Activated T-helper 17 cell treated with anti-CD3 and anti-CD28 coated beads, Interleukin-2, amount 50 U/mL, for 72 hours (primary cell): ENCODE measurements around the gene RBP3. TPM values are rescaled to one million over a fixed set of nuclear protein-coding genes. Genes with fewer than 3 reads are reported as not detected.
"Not testable (repeated sequence)": the region's sequence is repeated elsewhere in the genome, so short reads cannot be mapped to it uniquely, and the experiment has no call there.

Source experiments
- ATAC-seq: fragments of 150-1000 bp; cut with Tn5 transposase; replicated peaks from 2 replicates; pipeline ENCODE4 v1.10.0; 2021; ENCODE audit warnings: mild to moderate bottlenecking, moderate library complexity
- H3K27ac Mint-ChIP-seq: one replicate; pipeline ENCODE4 v1.8.0; 2022; ENCODE audit warnings: mixed read lengths
- H3K27me3 Mint-ChIP-seq: one replicate; pipeline ENCODE4 v1.8.0; 2022; ENCODE audit warnings: mixed read lengths
- H3K36me3 Mint-ChIP-seq: one replicate; pipeline ENCODE4 v1.8.0; 2022; ENCODE audit warnings: low read depth, mild to moderate bottlenecking, mixed read lengths
- H3K4me1 Mint-ChIP-seq: one replicate; pipeline ENCODE4 v1.8.0; 2022; ENCODE audit warnings: mixed read lengths
- H3K4me3 Mint-ChIP-seq: one replicate; pipeline ENCODE4 v1.8.0; 2022; ENCODE audit warnings: mild to moderate bottlenecking, mixed read lengths
- H3K9me3 Mint-ChIP-seq: one replicate; pipeline ENCODE4 v1.8.0; 2022; ENCODE audit warnings: mixed read lengths
- total RNA-seq, 2 donors: library from RNA; stranded (reverse); gene quantifications; one replicate each; pipeline ENCODE4 v1.2.3, GENCODE V29; 2022

Gene RBP3
- total RNA-seq, 2 donors from 2014 or later, result not detected

DNA sequence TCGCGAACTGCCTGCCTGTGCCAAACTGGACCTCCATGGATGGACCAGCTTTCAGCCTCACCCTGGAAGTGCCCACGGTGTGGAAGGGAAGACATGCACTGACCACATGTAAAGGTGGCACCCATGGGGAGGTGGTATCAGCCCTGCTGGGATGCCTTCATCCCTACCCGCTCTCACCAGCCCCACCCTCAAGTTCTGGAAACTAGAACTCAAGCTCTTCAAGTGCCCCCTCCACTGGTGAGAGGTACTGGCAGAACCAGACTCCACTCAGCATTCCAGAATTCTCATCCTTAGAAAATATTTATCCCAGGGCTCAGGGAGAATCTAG, 30.0 kb downstream of the RBP3 start:
- Mint-ChIP-seq H3K27me3 (peaks cover 64% of the 10 kb centered on the region), H3K4me1 (peaks cover 6% of the 10 kb centered on the region), H3K4me3 (no peak overlapping the region), H3K9me3 (no peaks in the 10 kb centered on the region), H3K36me3 (no peaks in the 10 kb centered on the region), H3K27ac (no peak overlapping the region)
- ATAC-seq, result no peak

DNA sequence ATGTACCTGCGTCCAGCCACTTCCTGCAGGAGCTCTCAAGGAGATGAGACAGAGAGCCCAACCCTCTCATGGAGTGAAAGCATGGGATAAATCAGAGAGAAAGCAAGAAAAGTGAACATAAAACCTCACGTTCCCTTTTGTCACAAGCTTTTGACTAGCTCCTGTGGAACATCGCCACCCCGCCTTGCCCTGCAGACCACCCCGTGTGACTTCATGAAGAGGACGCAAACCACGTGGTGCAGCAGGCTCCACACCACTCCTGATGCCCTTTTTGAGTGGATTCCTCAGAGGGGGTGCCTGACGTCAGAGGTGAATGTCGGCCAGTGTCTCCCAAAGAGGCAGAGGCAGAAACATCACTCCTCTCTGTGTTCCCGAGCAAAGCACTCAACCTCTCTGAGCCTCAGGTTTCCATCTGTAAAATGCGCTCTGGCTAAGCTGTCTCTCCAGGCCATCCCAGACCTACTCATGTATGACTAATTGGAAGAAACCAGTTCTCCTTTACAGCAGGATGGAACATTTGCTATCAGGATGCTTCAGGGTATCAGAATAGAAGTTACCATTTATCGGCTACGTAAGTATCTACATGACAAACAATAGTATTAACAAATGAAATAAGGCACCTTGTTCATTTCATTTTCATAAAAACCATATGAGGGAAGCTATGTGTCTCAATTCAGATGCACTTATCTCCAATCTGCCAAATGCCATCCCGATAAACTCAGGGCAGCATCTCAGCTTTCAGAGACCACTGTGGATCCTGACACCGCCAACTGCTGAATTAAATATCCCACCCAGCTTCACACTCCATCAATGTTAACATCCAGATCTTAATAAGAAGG, 30.7 kb downstream of the RBP3 start:
- Mint-ChIP-seq H3K4me3 (no peak overlapping the region), H3K27me3 (peaks cover 64% of the 10 kb centered on the region), H3K4me1 (peaks cover 13% of the 10 kb centered on the region), H3K36me3 (peaks cover 3% of the 10 kb centered on the region), H3K27ac (no peak overlapping the region), H3K9me3 (no peaks in the 10 kb centered on the region)
- ATAC-seq, result no peak

DNA sequence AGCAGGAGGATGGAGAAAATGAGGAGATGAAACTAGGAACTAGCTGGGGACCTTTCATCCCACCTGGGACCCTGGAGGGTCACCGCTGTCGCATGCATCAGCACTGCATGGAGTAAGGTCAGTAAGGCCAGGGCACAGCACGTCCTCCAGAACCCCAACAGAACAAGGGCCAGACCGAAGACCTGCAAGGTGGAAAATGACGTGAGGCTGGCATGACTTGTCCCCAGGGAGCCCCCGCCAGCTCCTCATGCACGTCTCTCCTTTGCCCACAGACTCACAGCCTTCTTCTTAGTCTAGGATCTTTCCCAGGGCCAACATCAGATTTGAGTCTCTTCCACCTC, 31.3 kb downstream of the RBP3 start:
- peaks cover 15% of the 10 kb centered on the region for H3K4me1 Mint-ChIP-seq
- no peak overlapping the region for H3K27ac Mint-ChIP-seq
- H3K27me3 Mint-ChIP-seq, result peaks cover 66% of the 10 kb centered on the region
- no peak overlapping the region for H3K4me3 Mint-ChIP-seq
- H3K9me3 Mint-ChIP-seq, result no peaks in the 10 kb centered on the region
- no peak for ATAC-seq
- peaks cover 5% of the 10 kb centered on the region for H3K36me3 Mint-ChIP-seq

DNA sequence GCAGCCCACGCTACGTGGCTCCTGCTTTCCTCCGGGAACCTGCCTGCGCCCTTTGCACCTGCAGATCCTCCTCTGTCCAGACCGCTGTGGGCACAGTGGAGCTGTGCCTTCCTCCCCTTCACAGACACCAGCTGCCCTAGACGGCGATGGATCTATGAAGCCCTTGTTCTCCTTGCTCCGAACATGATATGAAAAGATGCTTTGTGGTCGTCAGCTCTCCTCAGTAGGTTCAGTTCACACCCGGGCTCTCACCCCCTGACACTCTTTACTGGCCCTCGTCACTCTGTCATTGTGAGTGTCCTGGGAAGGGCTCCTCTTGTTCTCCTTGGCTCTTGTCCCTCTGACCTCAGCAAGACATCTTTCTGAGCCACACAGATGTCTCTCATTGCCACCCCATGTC, 31.7 kb downstream of the RBP3 start:
- H3K36me3 Mint-ChIP-seq, result peaks cover 5% of the 10 kb centered on the region
- ATAC-seq, result no peak
- no peak overlapping the region for H3K4me3 Mint-ChIP-seq
- H3K27ac Mint-ChIP-seq, result no peak overlapping the region
- peaks cover 17% of the 10 kb centered on the region for H3K4me1 Mint-ChIP-seq
- no peaks in the 10 kb centered on the region for H3K9me3 Mint-ChIP-seq
- peaks cover 68% of the 10 kb centered on the region for H3K27me3 Mint-ChIP-seq

DNA sequence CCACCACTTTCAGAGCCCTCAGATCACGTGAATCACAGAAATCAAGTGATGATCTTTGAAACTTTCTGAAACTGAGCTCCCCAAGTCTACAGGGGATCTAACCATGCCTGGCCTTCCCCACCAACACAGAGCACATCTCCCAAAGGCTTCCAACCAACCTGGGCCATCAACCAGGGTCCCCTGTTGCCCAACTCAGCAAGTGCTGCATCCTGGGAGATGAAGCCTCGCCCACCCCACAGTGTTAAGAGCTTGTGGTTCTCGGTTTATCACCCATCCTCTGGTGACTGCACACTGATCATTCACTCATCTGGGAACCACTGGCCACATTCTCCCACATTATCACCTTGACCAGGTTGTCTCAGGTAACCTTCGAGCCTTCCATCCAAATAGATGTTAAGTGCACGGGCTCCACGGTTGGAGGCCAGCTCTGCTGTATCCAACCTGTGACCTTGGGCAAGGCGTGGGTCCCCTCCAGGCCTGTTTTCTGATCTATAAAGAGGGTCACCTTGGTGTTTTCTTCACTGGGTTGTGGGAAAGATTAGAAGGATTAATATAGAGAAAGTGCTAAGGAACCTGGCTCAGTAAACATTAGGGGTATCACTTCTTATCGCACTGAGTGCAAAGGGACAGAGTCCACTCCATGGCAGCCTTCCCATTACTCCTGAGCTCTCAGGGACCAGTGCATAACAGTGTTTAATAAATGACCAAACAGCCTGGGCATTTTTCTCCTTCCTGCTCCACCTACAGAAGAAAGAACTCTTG, 32.4 kb downstream of the RBP3 start:
- H3K9me3 Mint-ChIP-seq, result no peaks in the 10 kb centered on the region
- ATAC-seq, result no peak
- H3K27me3 Mint-ChIP-seq, result peaks cover 68% of the 10 kb centered on the region
- peaks cover 19% of the 10 kb centered on the region for H3K4me1 Mint-ChIP-seq
- no peak overlapping the region for H3K4me3 Mint-ChIP-seq
- no peak overlapping the region for H3K27ac Mint-ChIP-seq
- H3K36me3 Mint-ChIP-seq, result peaks cover 5% of the 10 kb centered on the region

DNA sequence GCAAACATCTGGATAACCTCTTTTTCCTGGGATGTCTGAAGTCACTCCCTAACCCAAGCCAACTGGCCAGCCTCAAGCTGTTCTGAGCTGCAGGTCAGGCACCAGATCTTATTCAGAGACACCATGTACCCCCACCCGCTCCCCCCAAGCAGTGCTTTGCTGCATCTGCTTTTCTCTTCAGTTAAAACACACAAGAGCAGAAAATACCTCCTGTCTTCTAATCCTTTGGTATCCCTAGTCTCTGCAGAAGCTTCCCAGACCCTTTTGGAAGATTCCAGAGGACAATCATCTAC, 32.9 kb downstream of the RBP3 start:
- no peak overlapping the region for H3K4me3 Mint-ChIP-seq
- H3K4me1 Mint-ChIP-seq, result peaks cover 19% of the 10 kb centered on the region
- ATAC-seq, result no peak
- no peaks in the 10 kb centered on the region for H3K9me3 Mint-ChIP-seq
- H3K27ac Mint-ChIP-seq, result no peak overlapping the region
- H3K36me3 Mint-ChIP-seq, result peaks cover 5% of the 10 kb centered on the region
- peaks cover 67% of the 10 kb centered on the region for H3K27me3 Mint-ChIP-seq

DNA sequence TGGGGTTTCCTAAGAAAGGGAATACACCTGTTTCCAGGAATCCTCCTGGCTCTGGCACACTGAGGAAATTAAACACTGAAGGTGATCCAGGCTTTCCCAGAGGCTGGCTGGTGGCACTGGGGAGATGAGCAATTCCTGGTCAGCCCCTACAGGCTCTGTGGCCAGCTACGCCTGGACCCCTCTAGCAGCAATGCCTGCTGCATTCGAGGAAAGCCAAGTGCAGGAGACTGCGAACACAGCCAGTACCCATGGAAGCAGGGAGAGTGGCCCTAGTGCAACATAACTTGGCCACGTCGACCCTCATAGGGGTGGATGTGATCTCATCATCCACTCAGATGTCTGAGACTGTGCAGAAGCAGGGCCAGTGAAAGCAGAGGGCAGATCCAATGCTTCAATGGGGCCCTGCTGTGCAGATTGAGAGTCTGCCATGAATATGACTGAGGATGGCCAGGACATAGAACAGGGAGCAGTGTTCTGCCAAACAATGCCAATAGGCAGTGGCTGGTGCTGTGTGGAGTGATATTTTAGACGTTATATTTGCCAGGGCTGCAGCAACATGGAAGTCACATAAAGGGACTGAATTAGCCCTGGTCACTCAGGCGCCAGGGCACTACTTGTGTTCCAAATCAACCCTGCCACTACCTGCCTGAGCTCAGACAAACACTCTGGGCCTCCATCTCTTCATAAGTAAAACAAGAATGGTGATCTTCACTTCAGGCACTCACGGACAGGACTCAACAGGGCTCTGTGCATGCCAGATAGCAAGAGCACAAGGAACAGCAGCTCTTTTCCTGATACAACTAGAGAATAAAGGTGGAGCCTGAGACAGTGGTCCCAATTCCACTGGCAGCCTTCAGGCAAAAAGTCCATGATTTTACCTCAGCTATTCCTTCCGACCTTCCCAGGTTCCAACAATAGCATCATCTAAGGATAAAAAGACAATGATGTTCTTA, 33.5 kb downstream of the RBP3 start:
- Mint-ChIP-seq H3K4me1 (peaks cover 19% of the 10 kb centered on the region), H3K9me3 (no peaks in the 10 kb centered on the region), H3K36me3 (peaks cover 5% of the 10 kb centered on the region), H3K27me3 (peaks cover 62% of the 10 kb centered on the region), H3K4me3 (no peak overlapping the region), H3K27ac (no peak overlapping the region)
- no peak for ATAC-seq

DNA sequence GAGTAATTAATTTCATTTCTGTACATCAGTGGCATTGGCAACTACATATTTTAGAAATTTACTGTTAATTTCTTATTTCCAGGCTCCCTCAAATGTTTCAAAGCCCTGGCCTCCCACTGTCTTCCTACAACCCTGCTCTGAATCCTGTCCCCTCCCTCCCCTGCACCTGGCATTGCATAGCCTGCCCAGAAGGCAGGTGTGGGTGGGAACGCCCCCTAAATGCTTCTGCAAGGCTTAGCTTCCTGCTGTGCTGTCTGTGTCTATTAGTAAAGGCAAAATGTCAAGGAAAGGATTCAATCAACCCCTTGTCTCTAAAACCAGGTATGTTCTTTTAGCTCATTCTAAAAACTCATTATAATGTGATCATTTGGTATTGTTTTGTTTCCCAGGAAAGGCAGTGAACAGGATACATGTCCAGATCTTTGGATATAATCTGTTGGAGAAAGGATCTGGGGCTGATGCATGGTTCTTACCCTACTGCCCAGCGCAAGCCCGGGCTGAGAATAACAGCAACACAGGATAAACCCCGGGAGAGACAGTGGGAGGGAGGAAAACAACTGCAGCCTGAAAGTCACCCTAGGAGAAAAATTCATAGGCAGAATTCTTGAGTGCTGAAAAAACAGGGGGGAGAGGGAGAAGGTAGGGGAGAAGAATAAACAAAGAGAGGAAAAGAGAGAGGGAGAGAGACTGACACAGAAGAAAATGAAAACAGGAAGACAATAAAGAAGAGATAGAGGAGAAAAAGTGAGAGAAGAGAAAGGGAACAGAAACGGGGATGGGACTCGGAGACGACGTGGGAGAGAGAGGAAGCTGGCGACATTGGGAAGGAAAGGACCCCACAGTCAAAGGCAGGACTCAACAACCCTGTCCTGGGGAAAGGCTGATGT, 35.3 kb downstream of the RBP3 start:
- peaks cover 14% of the 10 kb centered on the region for H3K4me1 Mint-ChIP-seq
- no peak for ATAC-seq
- peaks cover 56% of the 10 kb centered on the region for H3K27me3 Mint-ChIP-seq
- no peak overlapping the region for H3K27ac Mint-ChIP-seq
- no peaks in the 10 kb centered on the region for H3K9me3 Mint-ChIP-seq
- H3K36me3 Mint-ChIP-seq, result peaks cover 5% of the 10 kb centered on the region
- peak overlapping the region; percentile 90 for H3K4me3 Mint-ChIP-seq

DNA sequence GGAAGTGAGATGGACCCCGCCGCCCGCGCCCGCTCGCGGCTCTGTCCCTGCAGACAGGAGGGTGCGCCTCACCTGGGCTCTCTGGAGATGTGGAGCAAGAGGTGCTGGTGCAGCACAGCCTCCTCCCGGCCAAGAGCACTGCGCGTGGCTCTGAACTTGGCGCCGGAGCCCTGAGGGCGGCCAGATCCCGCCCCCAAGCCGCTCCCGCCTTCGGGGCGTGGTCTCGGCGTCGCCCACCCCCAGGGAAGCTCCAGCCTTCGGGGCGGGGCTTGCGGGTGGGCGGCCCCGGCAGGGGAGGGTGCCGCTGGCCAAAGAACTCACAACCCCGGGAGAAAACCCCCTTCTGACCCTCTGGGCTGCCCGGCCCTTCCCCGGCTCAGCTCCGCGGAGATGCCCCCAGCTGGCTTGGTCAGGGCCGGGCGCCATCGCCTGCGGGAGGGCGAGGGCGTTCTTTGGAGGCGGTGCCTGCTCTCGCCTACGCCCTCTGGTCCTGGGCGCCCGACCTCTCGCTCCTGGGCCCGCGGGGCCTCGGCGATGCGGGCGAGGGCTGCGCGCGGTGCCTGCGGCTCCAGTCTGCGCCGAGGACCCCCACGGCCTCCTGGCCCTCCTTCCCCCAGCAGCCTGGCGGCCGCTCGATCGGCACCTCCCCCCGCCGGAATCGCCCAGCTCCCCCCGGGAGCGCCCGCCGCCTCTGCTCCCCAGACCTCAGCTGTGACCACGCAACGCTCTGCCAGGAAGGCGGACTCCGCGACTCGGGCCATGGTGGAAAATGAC, 36.2 kb downstream of the RBP3 start, which contains the start of gene ZNF488:
Gene ZNF488 (minus strand): TSS at position 146 of the 774 bp plus-strand sequence. CDS start 15,464 bp downstream, outside the sequence.
- peaks cover 5% of the 10 kb centered on the region for H3K36me3 Mint-ChIP-seq
- ATAC-seq, result peak; percentile 95
- H3K27ac Mint-ChIP-seq, result no peak within 1 kb of the TSS
- peaks cover 54% of the 10 kb centered on the region for H3K27me3 Mint-ChIP-seq
- H3K9me3 Mint-ChIP-seq, result no peaks in the 10 kb centered on the region
- peaks cover 14% of the 10 kb centered on the region for H3K4me1 Mint-ChIP-seq
- H3K4me3 Mint-ChIP-seq, result peak within 1 kb of the TSS; percentile 90

DNA sequence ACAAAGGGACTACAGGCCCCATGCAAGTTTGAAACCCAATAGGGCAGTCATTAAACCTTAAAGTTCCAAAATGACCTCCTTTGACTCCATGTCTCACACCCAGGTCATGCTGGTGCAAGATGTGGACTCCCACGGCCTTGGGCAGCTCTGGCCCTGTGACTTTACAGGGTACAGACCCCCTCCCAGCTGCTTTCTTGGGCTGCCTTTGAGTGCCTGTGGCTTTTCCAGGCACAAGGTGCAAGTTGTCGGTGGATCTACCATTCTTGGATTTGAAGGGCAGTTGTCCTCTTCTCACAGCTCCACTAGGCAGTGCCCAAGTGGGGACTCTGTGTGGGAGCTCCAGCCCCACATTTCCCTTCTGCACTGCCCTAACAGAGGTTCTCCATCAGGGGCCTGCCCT, 37.9 kb downstream of the RBP3 start:
- H3K9me3 Mint-ChIP-seq, ATAC-seq, H3K36me3 Mint-ChIP-seq, H3K27ac Mint-ChIP-seq: not testable (repeated sequence)
- H3K27me3 Mint-ChIP-seq, result peaks cover 41% of the 10 kb centered on the region
- peaks cover 14% of the 10 kb centered on the region for H3K4me1 Mint-ChIP-seq
- peak overlapping the region; percentile 87 for H3K4me3 Mint-ChIP-seq

DNA sequence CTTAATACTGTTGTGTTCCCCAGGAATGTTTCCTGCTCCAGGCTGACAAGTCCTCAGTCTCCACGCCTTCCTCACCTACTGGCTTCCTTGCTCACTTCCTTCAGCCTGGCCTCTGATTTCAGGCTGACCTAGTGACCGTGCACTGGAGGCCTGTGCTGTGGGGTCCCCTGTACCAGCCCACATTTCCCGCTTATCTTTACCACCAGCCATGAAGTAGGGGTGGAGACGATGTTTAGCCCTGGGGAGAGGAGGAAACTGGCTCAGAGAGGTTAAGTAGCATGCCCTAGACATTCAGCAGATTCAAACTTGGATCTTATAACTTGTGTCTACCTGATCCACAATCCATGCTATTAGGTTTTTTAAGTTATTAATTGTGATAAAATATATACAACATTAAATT, 40.7 kb downstream of the RBP3 start:
- no peak for ATAC-seq
- peaks cover 28% of the 10 kb centered on the region for H3K27me3 Mint-ChIP-seq
- no peaks in the 10 kb centered on the region for H3K9me3 Mint-ChIP-seq
- no peak overlapping the region for H3K27ac Mint-ChIP-seq
- H3K4me1 Mint-ChIP-seq, result peaks cover 6% of the 10 kb centered on the region
- H3K36me3 Mint-ChIP-seq, result peaks cover 1% of the 10 kb centered on the region
- H3K4me3 Mint-ChIP-seq, result no peak overlapping the region

DNA sequence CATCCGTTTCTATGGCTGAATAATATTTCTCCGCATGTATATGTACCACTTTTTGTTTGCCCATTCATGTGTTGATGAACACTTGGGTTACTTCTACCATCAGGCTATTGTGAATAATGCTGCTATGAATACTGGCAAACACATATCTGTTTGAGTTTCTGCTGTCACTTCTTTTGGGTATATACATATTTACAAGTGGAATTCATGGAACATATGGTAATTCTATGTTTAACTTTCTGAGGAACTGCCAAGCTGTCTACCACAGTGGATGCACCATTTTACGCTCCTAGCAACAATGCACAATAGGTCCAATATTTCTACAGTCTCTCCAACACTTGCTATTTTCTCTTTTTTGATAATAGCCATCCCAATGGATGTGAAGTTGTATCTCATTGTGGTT, 41.5 kb downstream of the RBP3 start:
- no peak for ATAC-seq
- no peaks in the 10 kb centered on the region for H3K9me3 Mint-ChIP-seq
- no peak overlapping the region for H3K4me3 Mint-ChIP-seq
- peaks cover 32% of the 10 kb centered on the region for H3K27me3 Mint-ChIP-seq
- H3K4me1 Mint-ChIP-seq, result peaks cover 5% of the 10 kb centered on the region
- no peak overlapping the region for H3K27ac Mint-ChIP-seq
- no peaks in the 10 kb centered on the region for H3K36me3 Mint-ChIP-seq

DNA sequence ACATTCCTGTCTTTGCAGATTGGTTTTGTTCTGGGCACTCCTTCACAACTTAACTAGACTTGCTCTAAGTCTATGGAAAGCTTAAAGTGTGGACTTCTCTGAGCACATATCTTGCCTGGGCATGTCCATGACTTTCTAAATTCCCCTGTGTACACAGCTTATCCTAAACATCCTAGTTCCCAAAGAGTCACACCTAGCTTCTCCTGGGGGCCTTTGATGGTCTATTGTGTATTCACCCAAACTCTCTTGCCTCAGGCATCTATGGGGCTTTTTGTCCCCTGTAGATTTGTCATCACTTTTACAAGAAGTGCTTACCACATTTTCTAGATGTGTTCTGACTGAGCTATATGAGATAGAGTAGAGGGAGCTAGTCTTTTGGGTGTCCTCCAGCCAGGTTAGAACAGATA, 48.2 kb downstream of the RBP3 start:
- peak; percentile 16 for ATAC-seq
- H3K36me3 Mint-ChIP-seq, result no peaks in the 10 kb centered on the region
- no peak overlapping the region for H3K4me3 Mint-ChIP-seq
- H3K27me3 Mint-ChIP-seq, result peaks cover 36% of the 10 kb centered on the region
- H3K27ac Mint-ChIP-seq, result no peak overlapping the region
- no peaks in the 10 kb centered on the region for H3K4me1 Mint-ChIP-seq
- no peaks in the 10 kb centered on the region for H3K9me3 Mint-ChIP-seq
